Measurements from ENCODE around the gene CDK12.
"Not testable (repeated sequence)": the region's sequence is repeated elsewhere in the genome, so short reads cannot be mapped to it uniquely, and the experiment has no call there.

The CDK12 gene

GRCh38 chr17:39507511-39507910, 46.2 kb downstream of the CDK12 start:
- no peak for DNase-seq

- DNase-seq, result no peak
Observed at GRCh38 chr17:39508987-39509386, 47.7 kb downstream of the CDK12 start.

- no peak for DNase-seq
Observed at GRCh38 chr17:39513309-39513708, 52.0 kb downstream of the CDK12 start.

GRCh38 chr17:39513915-39514314, 52.6 kb downstream of the CDK12 start:
- DNase-seq, result no peak

- DNase-seq, result no peak
Observed at GRCh38 chr17:39517224-39517623, 55.9 kb downstream of the CDK12 start.

- DNase-seq, result no peak
Observed at GRCh38 chr17:39525801-39526506, 64.7 kb downstream of the CDK12 start.

GRCh38 chr17:39527220-39527813, 66.0 kb downstream of the CDK12 start:
- no peak for DNase-seq

- DNase-seq, result no peak
Observed at GRCh38 chr17:39529455-39529854, 68.2 kb downstream of the CDK12 start.

GRCh38 chr17:39530513-39530912, 69.2 kb downstream of the CDK12 start:
- DNase-seq, result no peak

- no peak for DNase-seq
Observed at GRCh38 chr17:39531252-39531651, 70.0 kb downstream of the CDK12 start.

- no peak for DNase-seq
Observed at GRCh38 chr17:39533891-39534290, 72.6 kb downstream of the CDK12 start.

- DNase-seq, result no peak
Observed at GRCh38 chr17:39534768-39535405, 73.6 kb downstream of the CDK12 start.

GRCh38 chr17:39536468-39536867, 75.2 kb downstream of the CDK12 start:
- DNase-seq, result no peak

- DNase-seq, result not testable (repeated sequence)
Observed at GRCh38 chr17:39537364-39537763, 76.1 kb downstream of the CDK12 start.

- no peak for DNase-seq
Observed at GRCh38 chr17:39538866-39539265, 77.6 kb downstream of the CDK12 start.

- DNase-seq, result no peak
Observed at GRCh38 chr17:39540611-39541010, 79.3 kb downstream of the CDK12 start.

GRCh38 chr17:39541652-39542051, 80.4 kb downstream of the CDK12 start:
- DNase-seq, result no peak

GRCh38 chr17:39543176-39543575, 81.9 kb downstream of the CDK12 start:
- DNase-seq, result no peak

GRCh38 chr17:39543664-39544063, 82.4 kb downstream of the CDK12 start:
- DNase-seq, result no peak

- DNase-seq, result not testable (repeated sequence)
Observed at GRCh38 chr17:39544361-39544760, 83.1 kb downstream of the CDK12 start.

GRCh38 chr17:39547713-39548478, 86.6 kb downstream of the CDK12 start:
- DNase-seq, result peak; percentile 79

GRCh38 chr17:39548494-39549225, 87.4 kb downstream of the CDK12 start:
- DNase-seq, result no peak
